Esophagus squamous epithelium (tissue), 4 donors: ENCODE measurements around the gene MYO1B.

Source experiments
- CTCF ChIP-seq, 6 experiments: fragments of 450-650 bp in 4 of 6; fragments of 200-600 bp in 2 of 6; sonication (generic) in 2 of 6; IDR thresholded peaks; one replicate each; pipeline ENCODE4 v1.5.1; 2016 to 2019; ENCODE audit warnings: antibody characterized with exemption in 6 of 6, mild to moderate bottlenecking in 4 of 6, moderate library complexity in 4 of 6
- POLR2A ChIP-seq, 4 donors: fragments of 450-650 bp; IDR thresholded peaks; one replicate each; pipeline ENCODE4 v1.6.1; 2017; ENCODE audit warnings: antibody characterized with exemption in 4 of 4, mild to moderate bottlenecking in 4 of 4, moderate library complexity in 3 of 4

- TF ChIP-seq POLR2A (IDR thresholded peaks at IDR 0.05) (no peak), CTCF (IDR thresholded peaks at IDR 0.05) (no peak)
Observed at GRCh38 chr2:191252699-191253098, 7.5 kb downstream of the MYO1B start.
